Measurements from ENCODE around the gene SLC39A7. TPM values are rescaled to one million over a fixed set of nuclear protein-coding genes. Genes with fewer than 3 reads are reported as not detected.
A peak's percentile ranks its signal among the peaks of the same experiment; 100 is the strongest.

The SLC39A7 gene
- total RNA-seq, 1 donor from 2014 or later, result 46.0 TPM

DNA sequence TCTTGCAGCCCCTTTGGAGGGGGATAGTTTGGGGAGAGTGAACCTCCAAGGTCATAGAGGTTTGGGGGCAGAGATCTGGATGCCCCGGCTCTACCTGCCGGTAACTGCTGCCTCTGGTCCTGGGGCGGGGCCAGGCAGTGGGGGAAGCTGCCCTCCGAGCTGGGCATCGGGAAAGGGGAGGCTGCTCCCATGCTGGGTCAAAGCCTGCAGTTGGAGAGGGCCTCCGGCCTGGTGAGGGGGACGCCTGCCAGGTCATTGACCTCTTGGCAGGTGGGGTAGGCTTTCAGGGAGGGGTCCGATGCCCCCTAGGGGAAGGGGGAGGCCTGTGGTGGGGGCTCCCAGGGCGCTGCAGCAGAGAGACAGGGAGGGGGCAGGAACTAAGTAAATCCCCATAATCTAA is 15.5 kb upstream of the SLC39A7 start:
- intact Hi-C loops (cut with DNase I), result no loop called here
- DNase-seq (no peak), ATAC-seq (ENCODE audit: poor library complexity) (no peak)

DNA sequence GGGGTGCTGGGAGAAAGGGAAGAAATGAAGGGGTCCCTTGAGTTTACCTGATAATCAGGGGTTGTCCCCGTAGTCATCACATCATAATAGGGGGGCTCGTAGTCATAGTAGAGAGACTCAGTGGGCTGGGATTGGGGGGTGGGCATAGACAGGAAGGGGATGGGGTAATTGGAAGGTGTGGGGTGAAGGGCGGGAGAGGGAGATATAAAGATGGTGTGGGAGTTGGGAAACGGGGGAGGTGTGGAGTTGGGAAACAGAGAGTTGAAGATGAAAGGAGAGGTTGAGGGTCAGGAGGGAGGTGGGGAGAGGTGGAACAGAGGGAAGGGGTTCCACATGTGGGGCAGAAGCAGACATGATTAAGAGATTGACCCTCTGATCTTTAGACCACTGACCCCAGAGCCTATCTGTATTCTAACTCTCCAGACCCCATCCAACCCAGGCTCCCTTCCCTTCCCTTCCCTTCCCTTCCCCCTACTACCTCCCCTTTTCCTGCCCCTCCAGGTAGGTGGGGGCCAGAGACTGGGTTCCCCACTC is 14.9 kb upstream of the SLC39A7 start:
- DNase-seq (no peak), ATAC-seq (ENCODE audit: poor library complexity) (no peak)
- intact Hi-C loops (cut with DNase I), result no loop called here

DNA sequence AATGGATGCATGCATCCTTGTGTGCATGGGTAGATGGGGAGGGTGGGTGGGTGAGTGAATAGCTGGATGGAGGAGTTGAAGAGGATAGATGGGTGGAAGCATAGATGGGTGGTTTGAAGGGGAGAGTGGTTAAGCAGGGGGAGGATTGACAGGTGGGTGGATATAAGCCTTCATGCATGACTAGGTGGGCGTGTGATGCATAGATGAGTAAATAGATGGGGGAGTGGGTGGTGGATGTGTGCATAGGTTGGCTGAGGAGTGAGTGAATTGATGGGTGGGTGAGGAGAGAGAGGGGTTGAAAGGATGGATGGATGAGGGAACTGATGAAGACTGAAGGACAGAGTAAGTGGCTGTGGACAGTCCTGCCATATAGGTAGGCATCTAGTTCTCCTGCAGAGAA is 12.9 kb upstream of the SLC39A7 start:
- intact Hi-C loops (cut with DNase I), result no loop called here
- DNase-seq (no peak), ATAC-seq (ENCODE audit: poor library complexity) (no peak)

DNA sequence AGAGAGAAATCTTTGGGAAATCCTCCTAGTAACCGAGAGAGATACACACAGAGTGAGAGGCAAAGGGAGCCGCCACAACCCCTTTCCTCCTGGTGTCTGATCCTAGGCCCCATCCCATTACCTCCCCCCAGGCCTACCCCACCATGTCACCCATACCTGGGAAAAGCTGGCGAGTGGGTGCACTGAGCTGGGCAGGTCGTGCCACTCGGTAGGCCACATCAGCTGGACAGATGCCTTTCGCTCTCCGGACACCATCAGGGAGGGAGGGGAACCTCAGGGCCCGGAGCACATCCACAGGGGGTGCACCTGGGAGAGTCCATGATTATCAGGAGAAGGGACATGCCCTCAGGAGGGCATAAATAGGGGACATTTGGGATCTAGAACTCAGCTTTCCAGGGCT is 11.5 kb upstream of the SLC39A7 start:
- DNase-seq, result no peak
- no peak for ATAC-seq (ENCODE audit: poor library complexity)
- intact Hi-C loops (cut with DNase I), result no loop called here

DNA sequence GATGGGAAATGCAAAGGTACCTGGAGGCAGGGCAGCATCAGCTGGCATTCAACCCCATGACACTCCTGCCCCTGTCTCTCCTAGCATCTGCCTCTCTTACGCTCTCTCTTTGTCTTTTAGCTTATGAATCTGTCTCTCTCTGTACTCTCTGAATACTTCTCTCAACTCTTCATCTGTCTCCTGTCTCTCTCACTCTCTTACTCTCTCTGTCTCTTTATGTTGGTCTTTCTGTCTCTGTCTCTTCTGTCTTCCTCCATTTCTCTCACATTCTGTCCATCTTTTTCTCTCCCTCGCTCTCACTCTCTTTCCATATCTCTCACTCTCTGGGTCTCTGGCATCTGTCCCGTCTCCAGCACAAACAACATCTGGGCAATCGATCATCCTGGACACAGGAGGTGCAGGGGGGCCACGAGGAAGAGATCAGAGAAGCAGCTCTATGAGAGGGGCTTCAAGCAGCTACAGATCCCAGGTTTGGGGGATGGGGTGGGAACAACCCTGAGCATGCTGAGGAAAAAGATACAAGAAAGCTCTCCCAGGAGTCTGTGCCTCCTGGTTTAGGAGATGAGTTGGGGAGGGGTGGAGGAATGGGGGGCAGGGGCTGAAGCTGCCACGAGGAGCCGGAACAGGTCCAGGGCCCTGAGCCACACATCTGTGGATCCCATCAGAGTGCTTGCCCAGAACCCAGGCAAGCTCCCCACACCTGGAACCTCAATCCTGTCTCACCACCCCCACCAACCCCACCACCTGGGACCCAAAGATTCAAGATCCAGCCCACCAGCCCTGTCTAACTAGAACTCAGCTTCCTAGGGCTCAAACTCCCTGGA is 10.8 kb upstream of the SLC39A7 start:
- DNase-seq (no peak), ATAC-seq (ENCODE audit: poor library complexity) (no peak)
- intact Hi-C loops (cut with DNase I), result no loop called here

DNA sequence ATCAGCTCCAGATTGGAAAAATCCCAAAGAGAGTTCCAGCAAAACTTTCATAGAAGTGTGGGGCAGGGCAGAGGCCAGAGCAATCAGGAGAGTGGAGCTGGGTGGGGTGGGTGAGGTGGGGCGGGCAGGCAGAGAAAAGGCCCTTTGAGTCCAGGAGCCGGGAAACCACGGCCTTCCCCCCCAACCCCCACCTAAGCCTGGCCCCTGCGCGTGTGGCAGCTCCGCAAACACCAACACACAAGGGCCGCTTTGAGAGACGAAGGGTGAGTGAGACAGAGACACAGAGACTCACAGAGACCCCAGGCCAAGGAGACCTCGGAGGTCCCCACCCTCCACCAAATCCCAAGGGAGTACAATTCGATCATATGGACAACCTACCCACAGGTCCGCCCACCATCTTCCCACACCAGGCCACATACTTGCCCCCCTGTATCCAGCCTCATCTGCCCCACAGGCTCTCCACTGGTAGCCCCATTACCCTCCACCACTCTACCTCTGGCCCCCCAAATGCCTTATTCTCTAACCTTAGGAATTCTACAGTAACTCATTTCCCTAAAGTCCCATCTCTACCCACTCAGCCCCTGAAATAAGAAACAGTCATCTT is 10.1 kb upstream of the SLC39A7 start:
- intact Hi-C loops (cut with DNase I), result no loop called here
- ATAC-seq (ENCODE audit: poor library complexity), result no peak
- no peak for DNase-seq

DNA sequence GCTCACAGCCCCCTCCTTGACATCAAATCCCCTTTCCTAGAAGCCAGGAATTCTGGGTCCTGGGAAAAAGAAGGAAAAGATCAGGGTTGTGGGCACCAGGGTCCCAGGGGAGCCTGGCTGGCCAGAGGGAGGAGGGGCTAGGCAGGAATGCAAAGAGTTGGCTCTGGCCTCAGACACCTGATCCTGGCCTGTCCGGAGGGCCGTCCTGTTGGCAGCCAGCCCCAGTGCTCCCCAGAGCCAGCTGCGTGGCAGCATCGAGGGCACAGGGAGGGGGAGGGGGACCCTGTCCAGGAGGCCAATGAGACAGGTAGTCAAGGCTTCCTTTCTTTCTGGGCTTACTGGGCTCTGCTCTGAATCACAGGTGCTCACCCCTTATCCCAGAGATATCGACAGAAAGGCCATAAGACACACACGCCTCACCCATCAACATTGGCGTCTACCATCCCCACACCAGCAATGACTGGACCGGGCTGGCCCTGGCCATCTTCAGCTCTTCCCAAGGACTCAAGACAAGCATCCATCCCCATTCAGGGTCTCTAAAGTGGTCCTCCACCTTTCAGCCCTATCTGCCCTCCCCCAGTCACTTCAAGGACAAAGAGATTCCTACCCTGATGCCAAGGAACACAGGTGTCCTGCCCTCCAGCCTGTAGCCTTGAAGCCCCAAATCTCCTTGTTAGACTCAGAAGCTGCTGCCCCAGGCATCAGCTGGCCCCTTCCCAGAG is 9.1 kb upstream of the SLC39A7 start:
- intact Hi-C loops (cut with DNase I), result no loop called here
- DNase-seq (no peak), ATAC-seq (ENCODE audit: poor library complexity) (peak; percentile 16)

DNA sequence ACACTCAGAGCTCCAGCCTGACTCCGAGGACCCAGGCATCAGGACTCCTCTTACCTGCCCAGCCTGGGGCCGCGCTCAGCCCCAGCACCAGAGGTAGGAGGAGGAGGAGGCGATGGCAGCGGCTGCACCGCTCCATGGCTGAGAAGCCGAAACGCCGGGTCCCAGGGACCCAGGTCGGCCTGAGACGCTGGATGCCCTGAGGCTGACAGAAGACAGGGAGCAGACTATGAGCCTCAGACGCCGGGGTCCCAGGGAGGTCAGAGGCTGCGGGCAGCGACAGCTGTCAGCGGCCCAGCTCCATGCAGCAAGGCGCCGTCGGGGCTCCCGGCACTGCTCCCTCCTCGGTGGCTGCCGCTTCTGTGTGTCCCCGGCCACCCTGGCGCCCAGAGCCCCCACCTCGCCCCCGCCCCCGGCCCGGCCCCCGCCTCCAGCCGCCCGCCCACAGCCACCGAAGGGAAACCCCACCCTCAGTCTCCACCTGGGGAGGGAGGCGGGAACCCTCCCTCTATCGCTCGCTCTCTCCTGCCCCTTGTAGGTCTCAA is 8.5 kb upstream of the SLC39A7 start, which contains the start of gene COL11A2:
Gene COL11A2 (minus strand): TSS at position 363 of the 542 bp plus-strand sequence. CDS start 227 bp downstream, at position 136.
- DNase-seq, result no peak
- peak; percentile 12 for ATAC-seq (ENCODE audit: poor library complexity)
- intact Hi-C loops (cut with DNase I), result no loop called here

DNA sequence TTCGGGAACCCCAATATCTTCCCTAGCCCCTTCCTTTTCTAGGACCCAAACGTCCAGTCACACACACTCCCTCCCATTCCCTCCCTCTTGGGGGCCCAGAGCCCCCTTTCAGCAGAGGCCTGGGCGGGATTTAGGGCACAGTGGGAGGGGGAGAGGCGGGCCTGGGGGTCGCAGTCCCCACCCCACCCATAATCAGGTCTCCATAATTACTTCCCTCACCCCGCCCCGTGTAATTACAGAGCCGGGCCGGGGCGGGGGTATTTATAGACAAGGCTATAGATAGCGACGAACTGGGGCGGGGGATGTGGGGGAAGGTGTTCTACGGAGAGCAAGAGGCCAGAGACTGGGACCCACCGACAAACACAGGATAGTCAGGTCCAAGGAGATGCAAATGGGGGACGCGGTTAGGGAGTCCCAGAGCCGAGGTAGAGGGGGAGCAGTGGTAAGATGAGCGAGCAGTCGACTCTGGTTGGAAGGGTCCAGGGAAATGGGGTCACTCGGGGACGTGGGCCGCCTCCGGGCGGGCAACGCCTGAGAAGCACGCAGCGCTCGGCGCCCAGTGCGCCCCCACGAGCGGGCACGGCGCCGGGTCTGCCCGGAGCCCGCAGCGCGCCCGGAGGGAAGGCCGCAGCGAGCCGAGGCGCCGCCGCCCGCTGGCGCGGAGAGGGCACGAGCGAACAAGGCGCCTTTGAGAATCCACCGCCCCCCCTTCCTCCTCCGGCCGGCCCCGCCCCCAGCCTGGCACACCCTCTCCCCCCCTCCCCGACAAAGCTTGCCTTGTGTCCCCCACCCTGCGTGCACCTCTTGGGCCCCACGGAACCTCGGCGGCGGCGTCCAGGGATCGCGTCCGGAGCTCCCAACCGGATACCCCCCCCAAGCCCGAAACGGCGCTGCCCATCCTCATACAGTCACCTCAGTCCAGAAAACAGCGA is 7.7 kb upstream of the SLC39A7 start:
- DNase-seq (peak; percentile 63), ATAC-seq (ENCODE audit: poor library complexity) (peak; percentile 32)
- intact Hi-C loops (cut with DNase I), result no loop called here

DNA sequence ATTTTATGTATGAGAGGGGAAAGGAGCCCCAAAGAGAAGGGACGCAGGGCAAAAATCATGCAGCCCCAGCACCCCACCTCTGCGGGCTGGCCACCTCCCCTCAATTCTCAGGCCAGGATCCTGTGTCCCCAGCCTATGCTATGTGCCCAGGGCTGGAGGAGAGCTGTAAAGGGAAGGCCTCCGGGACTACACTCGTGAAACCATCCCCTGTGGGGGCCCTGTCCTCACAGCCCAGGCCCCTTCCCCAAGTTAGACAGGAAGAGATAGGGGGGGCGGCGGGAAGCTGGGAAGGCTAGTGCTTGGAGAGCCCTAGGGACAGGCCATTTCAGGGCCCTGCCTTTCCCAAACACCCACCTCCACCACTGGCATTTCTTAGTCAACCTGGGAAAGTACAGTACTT is 7.0 kb upstream of the SLC39A7 start:
- no peak for DNase-seq
- intact Hi-C loops (cut with DNase I), result no loop called here
- peak; percentile 2 for ATAC-seq (ENCODE audit: poor library complexity)

DNA sequence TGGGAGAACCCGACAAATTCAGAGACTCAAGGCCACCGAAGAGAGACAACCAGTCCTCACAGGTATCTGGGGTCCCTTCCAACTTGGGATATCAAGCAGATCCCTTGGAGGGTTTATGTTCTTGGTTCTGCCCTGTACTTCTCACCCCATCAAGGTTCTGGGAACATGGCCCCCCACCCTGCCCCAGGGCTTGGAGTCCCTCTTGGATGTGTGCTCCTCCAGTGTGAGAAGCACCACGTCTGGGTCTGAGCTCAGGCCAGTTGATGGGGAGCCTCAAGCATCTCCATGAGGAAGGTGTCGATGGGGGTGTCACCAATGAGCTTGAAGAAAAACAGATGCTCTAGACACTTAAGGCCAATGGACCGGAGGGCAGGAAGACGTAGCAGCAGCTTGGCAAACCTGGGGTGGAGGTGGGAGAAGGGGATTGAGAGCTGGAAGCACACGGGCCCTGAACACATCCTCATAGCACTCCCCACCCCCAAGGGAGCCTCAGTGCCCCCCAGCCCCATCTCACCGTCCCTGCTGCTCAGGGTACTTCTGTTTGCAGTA is 6.2 kb upstream of the SLC39A7 start:
- no peak for DNase-seq
- intact Hi-C loops (cut with DNase I), result no loop called here
- ATAC-seq (ENCODE audit: poor library complexity), result no peak

DNA sequence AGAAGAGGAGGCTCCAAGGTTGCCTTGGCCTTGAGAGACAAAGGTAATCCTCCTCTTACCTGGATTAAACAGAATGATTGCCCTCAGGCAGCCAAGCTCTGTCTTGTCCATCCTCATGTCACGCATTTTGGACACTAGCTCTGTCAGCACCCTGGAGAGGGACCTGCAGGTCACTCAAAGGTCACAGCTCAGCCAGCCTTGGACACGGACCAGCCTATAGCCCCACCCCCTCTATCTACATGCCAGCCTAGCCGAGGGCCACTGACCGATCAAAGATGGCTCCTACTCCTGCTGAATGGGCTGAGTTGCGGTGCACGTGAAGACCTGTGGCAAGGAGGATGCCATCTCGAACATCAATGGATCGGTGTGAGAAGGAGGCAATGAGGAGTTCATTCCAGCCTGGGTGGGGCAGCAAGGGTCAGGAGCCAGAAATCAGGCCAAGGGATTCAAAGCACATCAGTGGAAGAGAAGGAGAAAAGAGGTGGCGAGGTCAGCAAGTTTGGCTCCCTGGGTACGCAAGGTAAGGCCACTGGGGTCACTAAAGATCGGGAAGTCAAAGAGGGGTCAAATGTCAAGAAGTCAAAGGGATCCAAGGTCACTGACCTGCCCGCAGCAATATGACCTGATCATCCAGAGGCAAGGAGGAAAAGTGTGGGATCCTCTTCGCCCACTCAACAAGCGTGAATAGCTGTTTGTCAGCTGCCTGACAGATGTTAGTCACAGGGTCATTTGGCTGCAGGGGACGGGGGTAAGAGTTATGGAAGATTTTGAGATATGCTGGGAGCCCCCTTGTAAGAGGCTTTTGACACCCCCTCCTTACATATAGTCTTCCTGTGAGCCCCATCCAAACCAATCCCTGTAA is 5.1 kb upstream of the SLC39A7 start:
- intact Hi-C loops (cut with DNase I), result no loop called here
- DNase-seq (no peak), ATAC-seq (ENCODE audit: poor library complexity) (no peak)

DNA sequence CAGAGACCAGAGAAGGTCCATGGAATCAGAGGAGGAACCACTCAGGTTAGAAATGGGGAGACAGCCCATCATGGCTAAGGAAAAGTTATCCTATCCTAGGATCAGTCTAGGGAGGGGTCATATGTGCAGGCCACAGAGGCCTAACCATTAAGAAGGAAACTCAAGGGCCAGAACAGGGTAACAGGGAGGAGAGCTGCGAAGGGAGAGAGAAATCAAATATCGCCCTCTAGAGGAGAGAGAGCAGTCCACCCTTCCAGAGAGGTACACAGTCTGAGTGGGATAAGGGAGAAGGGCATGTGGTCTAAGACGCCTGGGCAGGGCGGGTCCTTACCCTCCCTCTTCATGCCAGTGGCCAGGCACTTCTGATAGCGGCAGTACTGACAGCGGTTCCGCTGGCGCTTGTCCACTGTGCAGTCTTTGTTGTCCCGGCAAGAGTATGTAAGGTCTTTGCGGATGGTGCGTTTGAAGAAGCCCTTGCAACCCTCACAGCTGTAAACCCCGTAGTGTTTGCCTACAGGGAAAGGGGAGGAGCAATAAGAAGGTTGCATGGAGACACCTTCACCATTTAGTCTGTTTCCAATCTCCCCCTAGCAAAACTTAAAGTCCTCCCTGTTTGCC is 3.1 kb upstream of the SLC39A7 start:
- ATAC-seq (ENCODE audit: poor library complexity), result peak; percentile 23
- intact Hi-C loops (cut with DNase I), result no loop called here
- DNase-seq, result no peak

DNA sequence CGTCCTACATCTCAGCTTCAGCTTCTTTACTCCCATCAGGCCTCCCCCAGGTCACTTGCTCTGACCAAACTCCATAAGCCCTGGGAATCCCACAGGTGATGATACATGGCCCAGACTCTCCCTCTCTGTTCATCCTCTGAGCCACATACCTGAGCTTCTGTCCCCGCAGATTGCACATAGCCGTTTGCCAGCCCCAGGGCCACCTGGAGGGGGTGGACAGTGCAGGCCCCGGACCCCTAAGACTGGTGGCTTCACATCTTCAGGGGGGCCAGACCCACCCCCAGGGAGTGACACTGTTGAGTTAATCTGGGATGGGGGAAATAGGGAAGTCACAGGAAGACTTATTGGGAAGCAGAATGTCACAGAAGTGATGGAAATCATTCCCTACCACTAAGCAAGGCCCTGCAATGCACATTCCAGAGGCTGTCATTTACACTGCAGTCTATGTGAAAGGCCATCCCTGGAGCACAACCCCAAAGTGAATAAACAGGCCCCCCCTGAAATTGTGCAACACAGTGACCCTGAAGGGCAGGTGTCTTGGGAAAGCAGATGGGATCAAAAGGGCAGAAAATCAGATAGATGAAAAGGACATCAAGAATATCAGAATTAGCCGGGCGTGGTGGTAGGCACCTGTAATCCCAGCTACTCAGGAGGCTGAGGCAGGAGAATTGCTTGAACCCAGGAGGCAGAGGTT is 2.4 kb upstream of the SLC39A7 start:
- ATAC-seq (ENCODE audit: poor library complexity), result no peak
- intact Hi-C loops (cut with DNase I), result no loop called here
- DNase-seq, result no peak

DNA sequence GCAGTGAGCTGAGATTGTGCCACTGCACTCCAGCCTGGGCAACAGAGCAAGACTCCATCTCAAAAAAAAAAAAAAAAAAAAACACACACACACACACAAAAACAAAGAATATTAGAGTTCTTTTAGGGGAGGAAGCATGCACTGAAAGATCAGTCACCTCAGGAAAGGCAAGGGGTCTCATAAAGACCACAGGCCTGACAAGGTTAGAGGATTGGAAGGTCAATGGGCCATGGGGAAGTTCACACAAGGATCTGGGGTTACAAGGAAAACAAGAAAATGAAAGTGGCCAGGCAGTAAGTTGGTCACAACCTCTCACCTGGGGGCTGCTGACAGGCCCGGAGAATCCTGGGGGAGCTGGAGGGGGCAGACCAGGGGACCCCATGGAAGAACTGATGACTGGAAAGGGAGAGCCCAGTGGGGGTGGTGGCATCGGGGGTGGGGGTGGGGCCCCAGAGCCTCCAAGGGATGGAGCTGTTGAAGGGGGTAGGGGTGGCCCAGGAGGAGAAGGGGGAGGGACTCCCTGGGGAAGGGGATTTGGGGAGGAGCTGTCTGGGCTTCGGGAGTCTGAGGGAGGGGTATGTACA is 1.7 kb upstream of the SLC39A7 start:
- intact Hi-C loops (cut with DNase I), result no loop called here
- ATAC-seq (ENCODE audit: poor library complexity) (no peak), DNase-seq (no peak)

All from Right ventricle myocardium superior (tissue), 1 donor.